ENCODE measurements around the gene EBLN2. TPM values are rescaled to one million over a fixed set of nuclear protein-coding genes. Genes with fewer than 3 reads are reported as not detected.

Gene EBLN2
- total RNA-seq, 2 donors from 2014 or later, result 9.3 to 12.2 TPM

GRCh38 chr3:73021301-73021835, 40.1 kb upstream of the EBLN2 start:
- H3K4me1 ChIP-seq (ENCODE audit: control insufficient read depth, insufficient read depth, low read length), result no peaks in the 10 kb centered on the region
- no peaks in the 10 kb centered on the region for H3K27me3 ChIP-seq (ENCODE audit: control insufficient read depth, insufficient read depth, low read length, poor library complexity, severe bottlenecking)
- peaks cover 25% of the 10 kb centered on the region for H3K36me3 ChIP-seq (ENCODE audit: control insufficient read depth, insufficient read depth, low read length)
- no peaks in the 10 kb centered on the region for H3K9me3 ChIP-seq (ENCODE audit: control insufficient read depth, low read length)
- no peak for DNase-seq
- no peak overlapping the region for H3K27ac ChIP-seq (ENCODE audit: low read depth, low read length)
- no peak for TF ChIP-seq CTCF (conservative IDR thresholded peaks at IDR 0.05)
- Mint-ChIP-seq H3K27ac (no peak overlapping the region), H3K36me3 (ENCODE audit: low read depth) (peaks cover 16% of the 10 kb centered on the region), H3K27me3 (ENCODE audit: insufficient read depth) (no peaks in the 10 kb centered on the region), H3K4me3 (no peak overlapping the region), H3K9me3 (no peaks in the 10 kb centered on the region), H3K4me1 (peaks cover 30% of the 10 kb centered on the region)
- no peak overlapping the region for H3K9ac ChIP-seq (ENCODE audit: extremely low read depth, low read length, poor library complexity, severe bottlenecking)
- WGBS, 2 experiments (ENCODE audit: insufficient coverage in 1 of 2, insufficient read length in 1 of 2), result 73% methylated on average over 4 of the region's 4 CpGs; no CpG with 5 or more reads in 1 of the 2 experiments
- no peak overlapping the region for H3K4me3 ChIP-seq (ENCODE audit: low read length)

GRCh38 chr3:73024836-73025235, 36.6 kb upstream of the EBLN2 start:
- Histone ChIP-seq H3K4me3 (ENCODE audit: low read length) (no peak overlapping the region), H3K4me1 (ENCODE audit: control insufficient read depth, insufficient read depth, low read length) (peaks cover 3% of the 10 kb centered on the region), H3K9ac (ENCODE audit: extremely low read depth, low read length, poor library complexity, severe bottlenecking) (no peak overlapping the region), H3K9me3 (ENCODE audit: control insufficient read depth, low read length) (no peaks in the 10 kb centered on the region), H3K27ac (ENCODE audit: low read depth, low read length) (no peak overlapping the region), H3K27me3 (ENCODE audit: control insufficient read depth, insufficient read depth, low read length, poor library complexity, severe bottlenecking) (no peaks in the 10 kb centered on the region), H3K36me3 (ENCODE audit: control insufficient read depth, insufficient read depth, low read length) (peaks cover 8% of the 10 kb centered on the region)
- TF ChIP-seq CTCF (conservative IDR thresholded peaks at IDR 0.05), result no peak
- H3K9me3 Mint-ChIP-seq, result no peaks in the 10 kb centered on the region
- DNase-seq, result no peak
- no peak overlapping the region for H3K4me3 Mint-ChIP-seq
- H3K36me3 Mint-ChIP-seq (ENCODE audit: low read depth), result peaks cover 23% of the 10 kb centered on the region
- H3K27ac Mint-ChIP-seq, result peak overlapping the region; percentile 61
- H3K27me3 Mint-ChIP-seq (ENCODE audit: insufficient read depth), result no peaks in the 10 kb centered on the region
- H3K4me1 Mint-ChIP-seq, result peaks cover 42% of the 10 kb centered on the region

GRCh38 chr3:73026111-73026759, 35.2 kb upstream of the EBLN2 start:
- Histone ChIP-seq H3K27ac (ENCODE audit: low read depth, low read length) (no peak overlapping the region), H3K4me1 (ENCODE audit: control insufficient read depth, insufficient read depth, low read length) (peaks cover 3% of the 10 kb centered on the region), H3K27me3 (ENCODE audit: control insufficient read depth, insufficient read depth, low read length, poor library complexity, severe bottlenecking) (no peaks in the 10 kb centered on the region), H3K36me3 (ENCODE audit: control insufficient read depth, insufficient read depth, low read length) (peaks cover 13% of the 10 kb centered on the region), H3K4me3 (ENCODE audit: low read length) (no peak overlapping the region), H3K9ac (ENCODE audit: extremely low read depth, low read length, poor library complexity, severe bottlenecking) (no peak overlapping the region), H3K9me3 (ENCODE audit: control insufficient read depth, low read length) (no peaks in the 10 kb centered on the region)
- H3K4me3 Mint-ChIP-seq, result no peak overlapping the region
- no peaks in the 10 kb centered on the region for H3K27me3 Mint-ChIP-seq (ENCODE audit: insufficient read depth)
- no peaks in the 10 kb centered on the region for H3K9me3 Mint-ChIP-seq
- TF ChIP-seq CTCF (conservative IDR thresholded peaks at IDR 0.05), result no peak
- H3K36me3 Mint-ChIP-seq (ENCODE audit: low read depth), result peaks cover 34% of the 10 kb centered on the region
- peaks cover 38% of the 10 kb centered on the region for H3K4me1 Mint-ChIP-seq
- no peak for DNase-seq
- WGBS, 2 experiments (ENCODE audit: insufficient coverage in 1 of 2, insufficient read length in 1 of 2), result 80 to 89% methylated on average over 2 to 6 of the region's 6 CpGs
- no peak overlapping the region for H3K27ac Mint-ChIP-seq
